Parathyroid adenoma (tissue), 2 donors: ENCODE measurements around the gene ATG3.

Experiments
- H2AFZ ChIP-seq: fragments of 300-600 bp; sonication (generic); one replicate; pipeline ENCODE4 v1.7.0; 2017; ENCODE audit warnings: antibody characterized with exemption, mild to moderate bottlenecking
- H3K27ac ChIP-seq: fragments of 300-600 bp; sonication (generic); one replicate; pipeline ENCODE4 v1.7.0; 2017
- H3K27me3 ChIP-seq: fragments of 300-600 bp; sonication (generic); one replicate; pipeline ENCODE4 v1.7.0; 2017; ENCODE audit warnings: low read length; ENCODE audit not compliant: control insufficient read depth, insufficient read depth
- H3K36me3 ChIP-seq: fragments of 300-600 bp; sonication (generic); one replicate; pipeline ENCODE4 v1.7.0; 2017; ENCODE audit warnings: low read length; ENCODE audit not compliant: control insufficient read depth, insufficient read depth
- H3K4me1 ChIP-seq: fragments of 300-600 bp; sonication (generic); one replicate; pipeline ENCODE4 v1.7.0; 2017; ENCODE audit warnings: control low read depth
- H3K4me2 ChIP-seq: fragments of 300-600 bp; sonication (generic); one replicate; pipeline ENCODE4 v1.7.0; 2017; ENCODE audit warnings: low read length
- H3K4me3 ChIP-seq: fragments of 300-600 bp; sonication (generic); one replicate; pipeline ENCODE4 v1.7.0; 2017; ENCODE audit warnings: low read depth, low read length
- H3K79me2 ChIP-seq: fragments of 300-600 bp; sonication (generic); one replicate; pipeline ENCODE4 v1.7.0; 2017; ENCODE audit warnings: control low read depth
- H3K9ac ChIP-seq: fragments of 300-600 bp; sonication (generic); one replicate; pipeline ENCODE4 v1.7.0; 2017; ENCODE audit warnings: mild to moderate bottlenecking
- H3K9me3 ChIP-seq: fragments of 300-600 bp; sonication (generic); one replicate; pipeline ENCODE4 v1.7.0; 2017; ENCODE audit warnings: low read length; ENCODE audit not compliant: control insufficient read depth
- TF ChIP-seq, protein P1 (sequence below): fragments of 300-600 bp; sonication (generic); IDR thresholded peaks from one replicate; pipeline ENCODE4 v1.7.0; 2017; ENCODE audit warnings: antibody characterized with exemption, mild to moderate bottlenecking
- donor health status: primary hyperparathyroidism.

The ATG3 gene

DNA sequence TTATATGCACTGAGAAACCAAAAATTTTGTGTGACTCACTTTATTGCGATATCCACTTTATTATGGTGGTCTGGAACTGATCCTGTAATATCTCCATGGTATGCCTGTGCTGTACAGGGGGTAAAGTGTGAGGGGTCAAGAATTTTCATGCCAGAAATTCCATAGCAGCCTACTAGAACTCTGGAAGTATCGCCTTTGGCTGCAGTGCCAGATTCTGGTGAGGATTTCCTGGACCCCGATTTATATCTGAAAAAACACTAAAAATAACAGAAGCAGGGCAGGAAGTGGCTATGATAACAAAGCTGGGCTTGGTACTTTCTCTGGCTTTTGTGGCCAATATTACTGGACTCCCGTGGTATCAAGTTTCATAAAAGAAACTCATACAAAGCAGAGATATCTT lies 42.8 kb upstream of the ATG3 start:
- H3K9me3 ChIP-seq = no peaks in the 10 kb centered on the region
- H3K79me2 ChIP-seq = no peaks in the 10 kb centered on the region
- H3K4me1 ChIP-seq = no peaks in the 10 kb centered on the region
- no peak overlapping the region for H3K4me2 ChIP-seq
- no peak overlapping the region for H3K9ac ChIP-seq
- no peak overlapping the region for H3K27ac ChIP-seq
- TF ChIP-seq, protein P1, sequence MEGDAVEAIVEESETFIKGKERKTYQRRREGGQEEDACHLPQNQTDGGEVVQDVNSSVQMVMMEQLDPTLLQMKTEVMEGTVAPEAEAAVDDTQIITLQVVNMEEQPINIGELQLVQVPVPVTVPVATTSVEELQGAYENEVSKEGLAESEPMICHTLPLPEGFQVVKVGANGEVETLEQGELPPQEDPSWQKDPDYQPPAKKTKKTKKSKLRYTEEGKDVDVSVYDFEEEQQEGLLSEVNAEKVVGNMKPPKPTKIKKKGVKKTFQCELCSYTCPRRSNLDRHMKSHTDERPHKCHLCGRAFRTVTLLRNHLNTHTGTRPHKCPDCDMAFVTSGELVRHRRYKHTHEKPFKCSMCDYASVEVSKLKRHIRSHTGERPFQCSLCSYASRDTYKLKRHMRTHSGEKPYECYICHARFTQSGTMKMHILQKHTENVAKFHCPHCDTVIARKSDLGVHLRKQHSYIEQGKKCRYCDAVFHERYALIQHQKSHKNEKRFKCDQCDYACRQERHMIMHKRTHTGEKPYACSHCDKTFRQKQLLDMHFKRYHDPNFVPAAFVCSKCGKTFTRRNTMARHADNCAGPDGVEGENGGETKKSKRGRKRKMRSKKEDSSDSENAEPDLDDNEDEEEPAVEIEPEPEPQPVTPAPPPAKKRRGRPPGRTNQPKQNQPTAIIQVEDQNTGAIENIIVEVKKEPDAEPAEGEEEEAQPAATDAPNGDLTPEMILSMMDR = no peak
- H3K4me3 ChIP-seq = no peak overlapping the region
- H2AFZ ChIP-seq = no peak overlapping the region
- no peaks in the 10 kb centered on the region for H3K27me3 ChIP-seq
- no peaks in the 10 kb centered on the region for H3K36me3 ChIP-seq

DNA sequence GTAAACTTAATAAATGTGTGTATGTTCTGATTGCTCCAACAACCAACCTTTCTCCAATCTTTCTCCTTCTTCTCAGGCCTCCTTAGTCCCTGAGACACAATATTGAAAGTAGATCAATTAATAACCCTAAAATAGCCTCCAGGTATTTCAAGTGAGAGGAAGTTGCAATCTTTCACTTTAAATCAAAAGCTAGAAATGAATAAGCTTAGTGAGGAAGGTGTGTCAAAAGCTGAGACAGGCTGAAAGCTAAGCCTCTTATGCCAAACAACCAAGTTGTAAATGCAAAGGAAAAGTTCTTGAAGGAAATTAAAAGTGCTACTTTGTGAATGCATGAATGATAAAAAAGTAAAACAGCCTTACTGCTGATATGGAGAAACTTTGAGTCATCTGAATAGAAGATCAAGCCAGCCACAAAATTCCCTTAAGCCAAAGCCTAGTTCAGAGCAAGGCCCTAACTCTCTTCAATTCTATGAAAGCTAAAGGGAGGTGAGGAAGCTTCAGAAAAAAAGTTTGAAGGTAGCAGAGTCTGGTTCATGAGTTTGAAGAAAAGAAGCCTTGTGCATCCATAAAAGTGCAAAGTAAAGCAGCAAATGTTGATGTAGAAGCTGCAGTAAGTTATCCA lies 40.6 kb upstream of the ATG3 start:
- Histone ChIP-seq H3K27me3 (no peaks in the 10 kb centered on the region), H3K4me1 (no peaks in the 10 kb centered on the region), H3K9ac (no peak overlapping the region), H3K4me2 (no peak overlapping the region), H2AFZ (no peak overlapping the region), H3K27ac (no peak overlapping the region), H3K79me2 (no peaks in the 10 kb centered on the region), H3K4me3 (no peak overlapping the region), H3K9me3 (no peaks in the 10 kb centered on the region), H3K36me3 (no peaks in the 10 kb centered on the region)
- TF ChIP-seq, protein P1 = no peak

DNA sequence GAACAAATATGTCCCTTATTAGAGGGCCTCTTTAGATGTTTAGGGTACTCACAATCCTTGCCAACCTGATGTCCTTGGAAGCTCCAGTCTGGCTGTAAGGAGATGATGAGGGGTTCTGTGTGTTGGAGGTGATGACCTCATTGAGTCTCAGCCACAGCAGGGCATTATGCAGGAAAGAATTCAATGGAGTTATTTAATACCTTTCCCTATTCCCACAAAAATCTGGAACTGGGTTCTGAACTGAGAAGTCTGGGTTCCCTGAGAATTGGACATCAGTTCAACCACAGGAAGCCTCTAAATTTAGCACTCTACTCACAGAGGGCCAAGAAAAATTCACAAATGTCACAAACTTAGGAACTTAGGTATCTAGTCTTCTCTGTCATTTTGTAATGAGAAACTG lies 37.0 kb upstream of the ATG3 start:
- Histone ChIP-seq H3K4me3 (no peak overlapping the region), H3K9ac (no peak overlapping the region), H2AFZ (no peak overlapping the region), H3K79me2 (no peaks in the 10 kb centered on the region), H3K4me2 (no peak overlapping the region), H3K9me3 (no peaks in the 10 kb centered on the region), H3K4me1 (no peaks in the 10 kb centered on the region), H3K36me3 (no peaks in the 10 kb centered on the region), H3K27me3 (no peaks in the 10 kb centered on the region), H3K27ac (no peak overlapping the region)
- TF ChIP-seq, protein P1 = no peak

DNA sequence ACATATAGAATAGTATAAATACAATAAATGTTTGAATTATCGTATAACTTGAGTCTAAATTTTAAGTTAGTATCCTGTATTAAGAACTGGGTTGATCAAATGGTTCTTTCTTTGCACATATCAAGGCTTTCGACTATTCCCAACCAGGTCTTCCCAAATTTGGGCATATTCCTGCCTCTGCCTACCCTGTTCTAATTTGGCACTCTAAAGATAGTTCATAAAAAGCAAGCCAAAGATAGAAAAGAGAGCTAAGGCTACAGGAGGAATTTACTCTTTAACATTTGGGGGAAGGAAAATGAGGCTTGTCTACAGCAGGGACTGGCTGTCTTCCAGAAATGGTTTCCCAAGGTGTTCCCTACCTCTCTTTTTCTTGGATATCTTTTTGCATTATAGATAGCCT lies 36.2 kb upstream of the ATG3 start:
- Histone ChIP-seq H3K4me2 (no peak overlapping the region), H3K4me1 (no peaks in the 10 kb centered on the region), H3K27ac (no peak overlapping the region), H3K36me3 (no peaks in the 10 kb centered on the region), H3K9ac (no peak overlapping the region), H3K9me3 (no peaks in the 10 kb centered on the region), H3K4me3 (no peak overlapping the region), H2AFZ (no peak overlapping the region), H3K79me2 (no peaks in the 10 kb centered on the region), H3K27me3 (no peaks in the 10 kb centered on the region)
- TF ChIP-seq, protein P1 = no peak

DNA sequence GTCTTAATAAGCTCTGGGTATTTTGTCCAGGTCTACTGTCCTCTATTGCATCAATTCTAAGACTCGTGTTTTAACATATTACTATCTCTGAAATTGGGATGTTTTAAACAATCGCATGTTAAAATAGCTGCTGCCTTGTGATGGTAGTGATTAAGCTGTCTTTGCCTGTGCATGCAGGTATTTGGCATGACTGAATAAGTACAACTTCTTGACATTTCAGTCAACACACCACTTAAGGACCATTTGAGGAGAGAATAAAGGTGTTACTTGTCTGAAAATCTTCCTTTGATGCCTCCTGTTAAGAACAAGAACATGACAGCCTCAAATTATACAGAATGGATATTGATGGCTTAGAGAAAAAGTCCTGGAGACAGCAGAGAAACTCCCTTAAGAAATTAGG lies 33.1 kb upstream of the ATG3 start:
- no peak overlapping the region for H3K4me2 ChIP-seq
- H3K27ac ChIP-seq = no peak overlapping the region
- TF ChIP-seq, protein P1 = no peak
- no peaks in the 10 kb centered on the region for H3K9me3 ChIP-seq
- H3K36me3 ChIP-seq = no peaks in the 10 kb centered on the region
- H3K27me3 ChIP-seq = no peaks in the 10 kb centered on the region
- no peak overlapping the region for H3K4me3 ChIP-seq
- no peak overlapping the region for H3K9ac ChIP-seq
- no peak overlapping the region for H2AFZ ChIP-seq
- no peaks in the 10 kb centered on the region for H3K4me1 ChIP-seq
- H3K79me2 ChIP-seq = no peaks in the 10 kb centered on the region
